Psoas muscle (tissue), 8 donors: ENCODE results near the gene KCNJ5. TPM values are rescaled to one million over a fixed set of nuclear protein-coding genes. Genes with fewer than 3 reads are reported as not detected.

Source experiments
- ATAC-seq, 4 donors: fragments of 200-7000 bp; cut with Tn5 transposase; one replicate each; pipeline ENCODE4 v1.9.1; 2020; ENCODE audit warnings: moderate library complexity in 3 of 4, mild to moderate bottlenecking in 2 of 4
- DNase-seq, 2 donors: peaks; one replicate each; pipeline ENCODE4 v3.0.0-alpha.2; 2020
- H3K27ac ChIP-seq: fragments of 200-600 bp; one replicate; pipeline ENCODE4 v1.8.0; 2022
- H3K27me3 ChIP-seq, 3 donors: fragments of 200-600 bp in 1 of 3; one replicate each; pipeline versions ENCODE4 v1.6.1 to v1.8.0; 2013 to 2022; ENCODE audit warnings: low read length in 2 of 3, mild to moderate bottlenecking in 2 of 3, moderate library complexity in 1 of 3; ENCODE audit not compliant: insufficient read depth in 3 of 3
- H3K36me3 ChIP-seq, 2 donors: fragments of 200-600 bp in 1 of 2; one replicate each; pipeline versions ENCODE4 v1.6.1 to v1.8.0; 2013 to 2022; ENCODE audit warnings: low read depth in 1 of 2, mild to moderate bottlenecking in 1 of 2, moderate library complexity in 1 of 2; ENCODE audit not compliant: insufficient read depth in 1 of 2
- H3K4me1 ChIP-seq: fragments of 200-600 bp; one replicate; pipeline ENCODE4 v1.8.0; 2022
- H3K4me3 ChIP-seq: fragments of 200-600 bp; one replicate; pipeline ENCODE4 v1.8.0; 2022; ENCODE audit warnings: mild to moderate bottlenecking
- H3K9me3 ChIP-seq: fragments of 200-600 bp; one replicate; pipeline ENCODE4 v1.8.0; 2022
- WGBS, 3 donors: extraction: QIAGEN DNeasy Blood & Tissue Kit; methylation state at CpG; one replicate each; pipeline versions ENCODE4 v1.1.6 to v1.1.7; 2013; 5-methylcytosine and 5-hydroxymethylcytosine counted together
- intact Hi-C, 2 donors: fragments of 100-400 bp; cut with DNase I; formaldehyde crosslinking; loops; one replicate each; pipeline versions ENCODE4 v1.11.0 to v1.14.2; 2022
- polyA plus RNA-seq, 3 donors: library from polyadenylated mRNA; stranded (reverse); fragments of 200-250 nt; gene quantifications; one replicate each; pipeline ENCODE4 v1.2.3, GENCODE V29; 2013
- total RNA-seq, 4 donors: library from RNA; stranded (reverse); fragmentation: NEBNext Ultra II Directional in 2 of 4; extraction: Animal tissue kit (Norgen Biotek cat#: 25700) in 2 of 4; gene quantifications; one replicate each; pipeline versions ENCODE4 v1.2.1 to v1.2.4, GENCODE V29; 2021 to 2023
- TF ChIP-seq, protein P1 (sequence below): fragments of 200-600 bp; IDR thresholded peaks from one replicate; pipeline ENCODE4 v1.8.0; 2022; ENCODE audit warnings: antibody characterized with exemption
- donor health status: healthy with polysubstance abuse.
- donor health status: DM: no; HTN: no; CAD: no; lungs with moderate emphysema.
- donor health status: Bipolar disorder and iron deficiency.
- donor health status: healthy.
- donor health status: DM: yes; HTN: yes; CAD: no.
- donor health status: DM: no; HTN: no; CAD: no.
- donor health status: DM: no; HTN: no; CAD: no.
- donor health status: DM: yes; HTN: yes; CAD: no.

Gene KCNJ5
- total and polyA plus RNA-seq, 7 donors: 0.01 to 0.46 (median 0.24) TPM

DNA sequence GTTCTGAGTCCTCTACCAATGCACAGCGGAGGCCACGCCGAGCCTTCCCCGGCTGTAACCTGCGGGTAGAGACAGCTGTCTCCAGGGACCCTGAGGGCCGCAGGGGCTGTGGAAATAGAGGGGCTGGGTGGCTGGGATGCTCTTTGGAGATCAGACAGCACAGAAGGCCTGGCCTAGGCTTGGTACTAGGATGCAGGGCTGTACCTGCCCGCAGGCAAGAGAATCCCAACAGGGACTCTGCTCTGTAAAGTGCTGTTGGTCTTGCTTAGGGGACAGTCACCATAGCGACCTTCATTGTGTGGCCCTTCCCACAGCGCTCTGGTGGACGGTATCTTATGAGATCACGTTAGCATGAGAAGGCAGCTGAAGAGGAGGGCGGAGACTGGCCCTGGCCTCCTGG lies 11.3 kb upstream of the KCNJ5 start:
- H3K4me1 ChIP-seq: no peaks in the 10 kb centered on the region
- no peak for ATAC-seq
- no peak overlapping the region for H3K27ac ChIP-seq
- no peaks in the 10 kb centered on the region for H3K9me3 ChIP-seq
- DNase-seq: no peak
- intact Hi-C loops: loop anchor here in 1 of 2 donors (10.0 kb wide), 2 partner anchors 455 to 865 kb away; no protein-coding TSS in a partner anchor
- TF ChIP-seq, protein P1, sequence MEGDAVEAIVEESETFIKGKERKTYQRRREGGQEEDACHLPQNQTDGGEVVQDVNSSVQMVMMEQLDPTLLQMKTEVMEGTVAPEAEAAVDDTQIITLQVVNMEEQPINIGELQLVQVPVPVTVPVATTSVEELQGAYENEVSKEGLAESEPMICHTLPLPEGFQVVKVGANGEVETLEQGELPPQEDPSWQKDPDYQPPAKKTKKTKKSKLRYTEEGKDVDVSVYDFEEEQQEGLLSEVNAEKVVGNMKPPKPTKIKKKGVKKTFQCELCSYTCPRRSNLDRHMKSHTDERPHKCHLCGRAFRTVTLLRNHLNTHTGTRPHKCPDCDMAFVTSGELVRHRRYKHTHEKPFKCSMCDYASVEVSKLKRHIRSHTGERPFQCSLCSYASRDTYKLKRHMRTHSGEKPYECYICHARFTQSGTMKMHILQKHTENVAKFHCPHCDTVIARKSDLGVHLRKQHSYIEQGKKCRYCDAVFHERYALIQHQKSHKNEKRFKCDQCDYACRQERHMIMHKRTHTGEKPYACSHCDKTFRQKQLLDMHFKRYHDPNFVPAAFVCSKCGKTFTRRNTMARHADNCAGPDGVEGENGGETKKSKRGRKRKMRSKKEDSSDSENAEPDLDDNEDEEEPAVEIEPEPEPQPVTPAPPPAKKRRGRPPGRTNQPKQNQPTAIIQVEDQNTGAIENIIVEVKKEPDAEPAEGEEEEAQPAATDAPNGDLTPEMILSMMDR: no peak
- H3K4me3 ChIP-seq: no peak overlapping the region
- H3K27me3 ChIP-seq: peaks cover 0 to 16% (median 6%) of the 10 kb centered on the region in 3 donors
- no peaks in the 10 kb centered on the region for H3K36me3 ChIP-seq
- 81 to 85% (median 85%) methylated on average over 12 of the region's 12 CpGs for WGBS, 3 donors

DNA sequence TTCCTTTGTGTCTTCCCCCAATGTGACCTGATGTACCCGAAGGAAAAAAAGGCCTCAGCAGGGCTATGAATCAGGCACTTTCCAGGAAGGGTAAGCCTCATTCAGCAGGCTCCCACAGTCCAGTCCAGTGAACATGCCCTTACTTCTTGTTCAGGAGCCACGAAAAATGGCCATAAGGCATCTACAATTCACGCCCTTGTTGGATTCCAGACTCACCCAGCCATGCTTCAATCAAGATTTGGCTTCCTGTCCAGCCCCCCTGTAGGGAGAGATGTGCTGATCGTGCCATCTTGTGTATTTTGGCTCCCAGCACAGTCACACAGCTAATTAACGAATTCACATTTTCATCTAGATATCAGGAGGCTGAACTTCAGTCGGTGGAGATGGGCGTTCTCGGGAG lies 9.9 kb upstream of the KCNJ5 start:
- no peak for DNase-seq
- TF ChIP-seq, protein P1: no peak
- H3K9me3 ChIP-seq: no peaks in the 10 kb centered on the region
- intact Hi-C loops: loop anchor here in 1 of 2 donors (10.0 kb wide), 2 partner anchors 454 to 864 kb away; no protein-coding TSS in a partner anchor
- ATAC-seq: no peak
- no peaks in the 10 kb centered on the region for H3K36me3 ChIP-seq
- no peak overlapping the region for H3K4me3 ChIP-seq
- H3K4me1 ChIP-seq: no peaks in the 10 kb centered on the region
- peaks cover 0 to 16% (median 6%) of the 10 kb centered on the region in 3 donors for H3K27me3 ChIP-seq
- no peak overlapping the region for H3K27ac ChIP-seq
- WGBS, 3 donors: 69 to 82% (median 72%) methylated on average over 8 of the region's 8 CpGs

DNA sequence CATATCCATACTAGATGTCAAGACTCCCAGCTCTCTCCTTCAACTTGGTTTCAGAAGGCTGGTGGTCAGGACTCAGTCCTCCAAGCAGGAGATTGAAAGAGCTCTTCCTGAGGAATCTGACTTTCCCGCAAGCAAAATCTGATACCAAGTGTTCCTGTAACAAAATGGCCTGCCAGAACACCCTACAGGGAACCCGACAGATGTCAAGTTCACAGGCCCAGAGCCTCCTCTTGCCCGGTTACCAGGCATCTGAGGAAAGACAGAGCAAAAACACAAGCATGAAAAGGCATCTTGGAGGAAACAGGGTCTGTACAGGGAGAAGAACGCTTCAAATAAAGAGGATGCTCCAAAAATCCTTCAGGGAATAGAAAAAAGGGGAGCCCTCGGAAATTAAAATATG lies 8.7 kb upstream of the KCNJ5 start:
- peaks cover 0 to 16% (median 6%) of the 10 kb centered on the region in 3 donors for H3K27me3 ChIP-seq
- DNase-seq: no peak
- no peak for ATAC-seq
- no peaks in the 10 kb centered on the region for H3K36me3 ChIP-seq
- no peaks in the 10 kb centered on the region for H3K4me1 ChIP-seq
- 65 to 69% (median 68%) methylated on average over 5 of the region's 5 CpGs for WGBS, 3 donors
- no peak overlapping the region for H3K27ac ChIP-seq
- H3K9me3 ChIP-seq: no peaks in the 10 kb centered on the region
- TF ChIP-seq, protein P1: no peak
- intact Hi-C loops: loop anchor here (2.0 to 10.0 kb wide), 3 partner anchors 74 to 862 kb away; no protein-coding TSS in a partner anchor
- no peak overlapping the region for H3K4me3 ChIP-seq

DNA sequence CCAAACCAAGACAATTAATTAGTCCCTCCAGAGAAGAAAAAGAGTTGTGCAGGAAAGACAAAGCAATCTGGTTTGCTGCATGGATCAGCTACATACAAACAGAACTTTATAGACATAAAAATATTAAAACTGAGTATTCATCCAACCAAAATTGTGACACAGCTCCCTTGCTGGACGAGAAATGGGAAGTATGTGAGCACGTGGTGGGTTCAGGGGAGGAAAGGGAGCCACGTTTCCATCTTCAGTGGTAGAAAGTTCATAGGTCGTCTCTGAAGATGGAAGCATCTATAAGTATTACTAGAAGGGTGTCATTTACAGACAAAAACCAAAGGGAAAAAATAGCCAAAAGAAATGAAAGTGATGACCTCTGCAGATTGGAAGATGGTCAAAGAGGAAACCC lies 7.1 kb upstream of the KCNJ5 start:
- ATAC-seq: no peak
- 49 to 54% (median 52%) methylated on average over 4 of the region's 4 CpGs for WGBS, 3 donors

More for the DNA sequence above, 7.1 kb upstream of the KCNJ5 start:
- intact Hi-C loops: loop anchor here in 1 of 2 donors (1.0 to 10.0 kb wide), 3 partner anchors 72 to 861 kb away; no protein-coding TSS in a partner anchor
- TF ChIP-seq, protein P1: no peak
- Histone ChIP-seq H3K36me3 (no peaks in the 10 kb centered on the region), H3K27ac (no peak overlapping the region), H3K27me3 (peaks cover 0 to 29% (median 8%) of the 10 kb centered on the region in 3 donors), H3K9me3 (no peaks in the 10 kb centered on the region), H3K4me1 (no peaks in the 10 kb centered on the region), H3K4me3 (no peak overlapping the region)
- DNase-seq: no peak
